ENCODE measurements around the gene CD300E.

Gene CD300E

DNA sequence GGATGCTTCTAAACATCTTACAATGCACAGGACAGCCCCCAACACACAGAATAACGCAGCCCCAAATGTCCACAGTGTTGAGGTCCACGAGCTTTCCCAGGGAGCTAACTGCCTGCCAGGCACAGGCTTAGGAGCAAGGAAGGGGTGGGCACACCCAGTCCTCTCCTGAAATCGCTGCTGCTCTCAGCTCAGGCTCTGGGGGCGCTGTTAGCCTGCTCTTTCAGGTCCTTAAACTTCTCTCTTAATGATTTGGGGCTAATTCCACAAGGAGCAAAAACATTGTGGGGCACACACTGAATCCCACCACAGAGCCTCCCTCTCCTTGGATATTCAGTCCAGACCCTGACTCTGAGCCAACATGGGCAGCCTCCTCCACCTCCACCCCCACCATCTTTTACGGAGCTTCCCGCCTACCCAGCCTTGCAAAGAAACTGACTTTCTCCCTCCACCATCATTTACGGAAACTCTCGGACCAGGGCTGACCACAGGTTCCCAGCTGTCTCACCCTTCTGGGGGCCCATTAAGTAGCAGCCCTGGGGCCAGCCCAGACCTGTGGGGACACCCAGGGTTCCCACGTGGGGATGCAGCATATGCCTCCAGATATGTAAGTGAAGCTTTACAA is 57.3 kb downstream of the CD300E start:
- DNase-seq (ENCODE audit: low read depth, low spot score), result no peak

DNA sequence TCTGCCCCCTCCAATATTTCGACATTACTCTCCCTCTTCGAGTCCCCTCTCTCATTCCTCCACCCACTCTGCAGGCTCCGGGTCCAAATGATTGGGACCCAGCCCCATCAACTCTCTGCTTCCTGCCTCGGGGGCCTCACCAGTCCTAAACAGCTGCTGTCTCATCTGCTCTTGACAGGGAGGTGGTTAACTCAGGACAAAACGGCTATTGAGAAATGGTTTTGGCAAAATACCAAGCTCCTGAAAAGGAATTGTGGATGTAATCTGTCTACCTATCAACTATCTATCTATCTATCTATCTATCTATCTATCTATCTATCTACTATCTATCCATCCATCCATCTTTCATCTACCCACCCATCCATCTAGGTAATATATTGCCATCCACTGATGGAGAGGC is 58.4 kb downstream of the CD300E start:
- no peak for DNase-seq (ENCODE audit: low read depth, low spot score)

DNA sequence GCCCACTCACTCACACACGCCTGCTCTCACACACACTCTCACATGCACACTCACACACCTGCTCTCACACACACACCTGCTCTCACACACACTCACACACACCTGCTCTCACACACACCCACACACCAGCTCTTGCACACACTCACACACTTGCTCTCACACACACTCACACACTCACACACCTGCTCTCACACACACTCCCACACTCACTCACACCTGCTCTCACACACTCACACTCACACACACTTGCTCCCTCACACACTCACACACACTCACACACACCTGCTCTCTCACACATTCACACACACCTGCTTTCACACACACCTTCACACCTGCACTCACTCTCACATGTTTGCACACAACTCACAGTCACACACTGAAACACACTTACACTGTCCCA is 60.2 kb downstream of the CD300E start:
- no peak for DNase-seq (ENCODE audit: low read depth, low spot score)

DNA sequence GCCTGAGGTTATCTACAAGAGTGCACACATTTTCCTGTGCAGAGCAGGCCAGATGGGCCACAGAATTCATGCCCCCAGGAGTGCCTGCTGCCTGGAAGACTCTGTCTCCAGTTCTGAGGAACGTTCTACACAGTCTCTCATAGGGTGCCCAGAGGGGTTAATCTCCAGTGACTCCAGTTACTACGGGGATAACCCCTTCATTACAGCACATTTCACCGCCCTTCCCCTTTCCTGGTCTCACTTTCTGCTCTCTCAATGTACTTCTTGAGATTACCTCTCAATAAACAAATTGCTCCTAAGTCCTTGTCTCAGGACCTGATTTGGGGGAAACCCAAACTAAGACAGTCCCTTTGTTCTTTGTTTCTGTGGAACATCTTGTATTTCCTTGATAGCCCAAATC is 62.0 kb downstream of the CD300E start:
- DNase-seq (ENCODE audit: low read depth, low spot score), result no peak

All from activated CD4-positive, CD25-positive, alpha-beta regulatory T cell treated with anti-CD3 and anti-CD28 coated beads, Interleukin-2, amount 50 U/mL, for 16 hours (primary cell).